Stimulated activated CD4-positive, alpha-beta T cell treated with anti-CD3 and anti-CD28 coated beads, Interleukin-1b, Interleukin-23, amount 100 ng/mL, for 1 hour (primary cell): ENCODE results near the gene THEM4.
"Not testable (repeated sequence)": the region's sequence is repeated elsewhere in the genome, so short reads cannot be mapped to it uniquely, and the experiment has no call there.

Source experiments
- DNase-seq, 2 donors: peaks; one replicate each; pipeline ENCODE4 v3.0.0-alpha.2; 2020; ENCODE audit warnings: low read depth in 2 of 2

THEM4 gene

GRCh38 chr1:151893176-151893924, 16.0 kb downstream of the THEM4 start:
- no peak for DNase-seq

- no peak for DNase-seq
Observed at GRCh38 chr1:151892190-151892589, 17.1 kb downstream of the THEM4 start.

- DNase-seq: no peak
Observed at GRCh38 chr1:151891512-151891911, 17.8 kb downstream of the THEM4 start.

- no peak for DNase-seq
Observed at GRCh38 chr1:151888972-151889570, 20.2 kb downstream of the THEM4 start.

- DNase-seq: no peak
Observed at GRCh38 chr1:151887028-151887427, 22.3 kb downstream of the THEM4 start.

- DNase-seq: no peak
Observed at GRCh38 chr1:151885479-151885878, 23.8 kb downstream of the THEM4 start.

GRCh38 chr1:151884879-151885278, 24.4 kb downstream of the THEM4 start:
- not testable (repeated sequence) for DNase-seq

- DNase-seq: not testable (repeated sequence)
Observed at GRCh38 chr1:151884445-151884844, 24.9 kb downstream of the THEM4 start.

GRCh38 chr1:151883898-151884297, 25.4 kb downstream of the THEM4 start:
- DNase-seq: not testable (repeated sequence)

GRCh38 chr1:151882918-151883317, 26.4 kb downstream of the THEM4 start:
- DNase-seq: not testable (repeated sequence)

GRCh38 chr1:151882466-151882865, 26.8 kb downstream of the THEM4 start:
- DNase-seq: no peak

GRCh38 chr1:151881479-151881878, 27.8 kb downstream of the THEM4 start:
- DNase-seq: no peak

- DNase-seq: no peak
Observed at GRCh38 chr1:151875419-151876097, 33.8 kb downstream of the THEM4 start.

- not testable (repeated sequence) for DNase-seq
Observed at GRCh38 chr1:151872776-151873175, 36.5 kb downstream of the THEM4 start.

GRCh38 chr1:151871284-151872030, 37.9 kb downstream of the THEM4 start:
- no peak for DNase-seq

GRCh38 chr1:151868486-151868885, 40.8 kb downstream of the THEM4 start:
- no peak for DNase-seq

- DNase-seq: no peak
Observed at GRCh38 chr1:151867765-151868411, 41.4 kb downstream of the THEM4 start.

GRCh38 chr1:151867321-151867720, 42.0 kb downstream of the THEM4 start:
- no peak for DNase-seq

- no peak for DNase-seq
Observed at GRCh38 chr1:151864411-151864810, 44.9 kb downstream of the THEM4 start.

- DNase-seq: no peak
Observed at GRCh38 chr1:151862604-151863003, 46.7 kb downstream of the THEM4 start.

GRCh38 chr1:151860504-151861187, 48.7 kb downstream of the THEM4 start:
- DNase-seq: no peak
